ENCODE data around the gene TAF11L9.

DNA sequence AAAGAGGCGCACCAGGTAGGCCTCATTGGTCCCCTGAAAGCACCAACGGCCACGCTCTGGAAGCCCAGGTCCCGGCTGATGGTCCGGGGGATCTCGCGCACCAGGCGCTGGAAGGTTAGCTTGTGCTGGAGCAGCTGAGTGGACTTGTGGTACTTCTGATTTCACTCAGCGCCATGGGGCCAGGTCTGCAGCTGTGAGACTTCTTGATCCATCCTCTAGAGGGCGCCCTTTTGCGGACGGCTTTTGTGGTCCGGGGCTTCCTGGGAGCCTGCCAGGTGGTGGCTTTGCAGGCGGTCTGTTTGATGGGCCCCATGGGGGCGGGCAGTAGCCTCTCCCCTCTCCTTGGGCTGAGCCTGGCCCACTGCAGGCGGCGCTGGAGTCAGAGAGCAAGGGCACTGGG is 26.4 kb upstream of the TAF11L9 start:
- TF ChIP-seq POLR2A (IDR thresholded peaks at IDR 0.05) (no peak), EP300 (IDR thresholded peaks at IDR 0.05) (no peak), POLR2AphosphoS5 (IDR thresholded peaks at IDR 0.05) (no peak)
- TF ChIP-seq, protein P1, sequence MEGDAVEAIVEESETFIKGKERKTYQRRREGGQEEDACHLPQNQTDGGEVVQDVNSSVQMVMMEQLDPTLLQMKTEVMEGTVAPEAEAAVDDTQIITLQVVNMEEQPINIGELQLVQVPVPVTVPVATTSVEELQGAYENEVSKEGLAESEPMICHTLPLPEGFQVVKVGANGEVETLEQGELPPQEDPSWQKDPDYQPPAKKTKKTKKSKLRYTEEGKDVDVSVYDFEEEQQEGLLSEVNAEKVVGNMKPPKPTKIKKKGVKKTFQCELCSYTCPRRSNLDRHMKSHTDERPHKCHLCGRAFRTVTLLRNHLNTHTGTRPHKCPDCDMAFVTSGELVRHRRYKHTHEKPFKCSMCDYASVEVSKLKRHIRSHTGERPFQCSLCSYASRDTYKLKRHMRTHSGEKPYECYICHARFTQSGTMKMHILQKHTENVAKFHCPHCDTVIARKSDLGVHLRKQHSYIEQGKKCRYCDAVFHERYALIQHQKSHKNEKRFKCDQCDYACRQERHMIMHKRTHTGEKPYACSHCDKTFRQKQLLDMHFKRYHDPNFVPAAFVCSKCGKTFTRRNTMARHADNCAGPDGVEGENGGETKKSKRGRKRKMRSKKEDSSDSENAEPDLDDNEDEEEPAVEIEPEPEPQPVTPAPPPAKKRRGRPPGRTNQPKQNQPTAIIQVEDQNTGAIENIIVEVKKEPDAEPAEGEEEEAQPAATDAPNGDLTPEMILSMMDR (IDR thresholded peaks at IDR 0.05), result no peak

Data from stomach (tissue), 4 donors.